A549 treated with CORT108297 at 1 μM for 4 hours (cell line): ENCODE measurements around the gene DRGX. TPM values are rescaled to one million over a fixed set of nuclear protein-coding genes. Genes with fewer than 3 reads are reported as not detected.

Source experiments
- total RNA-seq: library from RNA; stranded (reverse); fragments of 200-300 nt; extraction: Qiagen RNA extraction; gene quantifications from 5 replicates; pipeline ENCODE4 v1.2.3, GENCODE V29; 2022

The DRGX gene
- 0.06 to 0.09 TPM in 2 of 5 replicates, not detected in the others for total RNA-seq

DNA sequence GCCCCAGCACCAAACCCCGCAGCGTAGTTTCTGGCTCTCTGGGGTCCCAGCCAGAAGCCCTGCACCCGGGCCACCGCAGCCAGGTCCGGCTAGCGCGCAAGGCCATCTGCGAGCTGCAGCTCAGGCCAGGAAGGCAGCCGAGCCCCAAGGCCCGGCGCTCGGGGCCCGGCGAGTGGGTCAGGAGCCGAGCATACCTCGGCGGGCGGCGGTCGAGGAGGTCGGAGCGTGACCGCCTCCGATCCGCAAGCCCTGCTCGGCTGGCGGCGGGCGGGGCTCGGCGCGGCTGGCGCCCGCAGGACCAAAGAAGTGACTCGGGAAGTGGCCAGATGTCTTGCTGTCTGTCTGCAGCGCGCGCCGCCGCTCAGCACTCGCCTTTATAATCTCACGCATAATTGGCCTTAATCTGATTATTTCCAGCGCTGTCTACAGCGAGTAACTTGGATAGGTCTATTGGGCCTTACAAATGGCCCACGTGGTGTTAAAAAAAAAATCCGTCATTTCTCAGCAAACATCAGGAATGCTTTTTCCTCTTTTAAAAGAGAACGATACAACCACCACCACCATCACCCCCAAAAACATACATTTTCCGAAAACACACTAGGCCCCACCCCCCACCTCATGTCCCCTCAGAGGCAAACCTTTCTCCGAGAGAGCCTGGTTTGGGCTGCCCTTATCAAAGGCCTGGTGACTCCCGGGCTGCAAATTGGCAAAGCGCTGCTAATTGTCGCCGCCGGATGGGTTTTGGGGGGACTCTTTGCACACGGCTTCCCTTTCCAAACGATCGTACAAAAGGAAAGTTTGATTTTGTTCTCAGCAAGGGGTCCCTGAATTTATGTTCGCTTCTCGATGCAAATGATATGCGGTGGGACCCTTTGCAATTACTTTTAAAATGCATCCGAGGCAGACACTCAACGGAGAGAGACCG is at the start of gene DRGX:
Gene DRGX, minus strand, starts transcription at position 349 of the 925 bp plus-strand sequence. CDS start 649 bp downstream, outside the sequence.

Other genes starting within 250 kb of the DRGX start
- not detected in 5 replicates for gene TMEM273, start 207.7 kb downstream of the DRGX start, total RNA-seq
- not detected in 5 replicates for gene C10orf71, start 96.9 kb downstream of the DRGX start, total RNA-seq
- 5.0 to 7.3 TPM (median 5.7 TPM) in 5 replicates for gene ERCC6, start 143.0 kb upstream of the DRGX start, total RNA-seq
- not detected in 5 replicates for gene SLC18A3, start 214.2 kb upstream of the DRGX start, total RNA-seq
- gene CHAT, start 217.9 kb upstream of the DRGX start, total RNA-seq, result not detected in 5 replicates